GM19467 (cell line): ENCODE measurements around the gene MTO1.
A peak's percentile ranks its signal among the peaks of the same experiment; 100 is the strongest.
"Not testable (repeated sequence)": the region's sequence is repeated elsewhere in the genome, so short reads cannot be mapped to it uniquely, and the experiment has no call there.

Experiments used
- ATAC-seq: cut with Tn5 transposase; IDR thresholded peaks from one replicate; pipeline ENCODE4 v1.9.1; 2021; ENCODE audit warnings: mild to moderate bottlenecking, moderate library complexity; ENCODE audit not compliant: unreplicated experiment

Gene MTO1, protein sequence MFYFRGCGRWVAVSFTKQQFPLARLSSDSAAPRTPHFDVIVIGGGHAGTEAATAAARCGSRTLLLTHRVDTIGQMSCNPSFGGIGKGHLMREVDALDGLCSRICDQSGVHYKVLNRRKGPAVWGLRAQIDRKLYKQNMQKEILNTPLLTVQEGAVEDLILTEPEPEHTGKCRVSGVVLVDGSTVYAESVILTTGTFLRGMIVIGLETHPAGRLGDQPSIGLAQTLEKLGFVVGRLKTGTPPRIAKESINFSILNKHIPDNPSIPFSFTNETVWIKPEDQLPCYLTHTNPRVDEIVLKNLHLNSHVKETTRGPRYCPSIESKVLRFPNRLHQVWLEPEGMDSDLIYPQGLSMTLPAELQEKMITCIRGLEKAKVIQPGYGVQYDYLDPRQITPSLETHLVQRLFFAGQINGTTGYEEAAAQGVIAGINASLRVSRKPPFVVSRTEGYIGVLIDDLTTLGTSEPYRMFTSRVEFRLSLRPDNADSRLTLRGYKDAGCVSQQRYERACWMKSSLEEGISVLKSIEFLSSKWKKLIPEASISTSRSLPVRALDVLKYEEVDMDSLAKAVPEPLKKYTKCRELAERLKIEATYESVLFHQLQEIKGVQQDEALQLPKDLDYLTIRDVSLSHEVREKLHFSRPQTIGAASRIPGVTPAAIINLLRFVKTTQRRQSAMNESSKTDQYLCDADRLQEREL

DNA sequence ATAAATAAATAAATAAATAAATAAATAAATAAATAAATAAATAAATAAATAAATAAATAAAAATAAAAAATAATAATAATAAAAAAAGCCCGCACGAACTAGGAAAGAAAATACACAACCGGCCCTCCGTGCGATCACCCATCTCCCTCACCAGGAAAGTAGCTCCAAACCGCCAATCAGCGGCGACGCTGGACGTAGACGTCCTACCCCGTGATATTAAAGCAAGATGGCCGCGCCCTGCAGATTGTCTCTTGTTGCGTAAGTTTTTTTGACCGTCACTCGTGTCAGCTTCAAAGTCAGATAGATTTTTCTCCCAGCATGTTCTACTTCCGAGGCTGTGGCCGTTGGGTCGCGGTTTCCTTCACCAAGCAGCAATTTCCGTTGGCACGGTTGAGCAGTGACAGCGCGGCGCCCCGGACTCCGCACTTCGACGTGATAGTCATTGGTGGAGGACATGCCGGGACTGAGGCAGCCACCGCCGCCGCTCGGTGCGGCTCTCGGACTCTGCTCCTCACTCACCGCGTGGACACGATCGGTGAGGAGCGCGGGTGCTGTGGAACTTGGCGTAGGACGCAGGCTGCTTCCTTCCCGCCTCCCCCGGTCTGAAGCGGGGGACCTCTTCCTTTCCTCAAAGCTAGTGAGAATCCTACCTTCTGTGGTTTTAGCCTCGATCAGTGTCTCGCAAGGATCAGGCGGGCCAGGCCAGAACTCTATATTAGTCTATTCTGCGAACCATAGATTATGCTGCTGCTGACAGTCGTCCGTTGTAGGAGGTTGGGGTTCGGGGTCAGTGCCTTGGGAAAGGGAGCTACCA, at the start of gene MTO1:
Gene MTO1 (plus strand): TSS at position 201 of the 814 bp plus-strand sequence. CDS start 118 bp downstream, at position 319.
- peak; percentile 86 for ATAC-seq

DNA sequence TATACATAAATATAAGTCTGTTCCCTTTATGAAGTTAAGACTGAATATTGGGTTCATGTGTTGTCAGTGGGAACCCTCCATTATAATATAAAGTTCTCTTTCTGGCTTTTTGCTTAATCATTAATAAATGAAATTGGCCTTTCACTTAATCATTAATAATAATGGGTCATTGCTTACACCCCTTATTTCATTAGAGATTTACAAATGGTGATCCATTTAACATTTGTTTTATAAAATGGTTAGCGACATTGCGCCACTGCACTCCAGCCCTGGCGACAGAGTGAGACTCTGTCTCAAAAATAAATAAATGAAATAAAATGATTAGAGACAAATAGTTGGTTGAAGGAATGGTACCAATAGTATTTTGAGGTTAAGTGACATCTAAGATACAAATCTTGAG, 48.4 kb upstream of the MTO1 start:
- no peak for ATAC-seq

DNA sequence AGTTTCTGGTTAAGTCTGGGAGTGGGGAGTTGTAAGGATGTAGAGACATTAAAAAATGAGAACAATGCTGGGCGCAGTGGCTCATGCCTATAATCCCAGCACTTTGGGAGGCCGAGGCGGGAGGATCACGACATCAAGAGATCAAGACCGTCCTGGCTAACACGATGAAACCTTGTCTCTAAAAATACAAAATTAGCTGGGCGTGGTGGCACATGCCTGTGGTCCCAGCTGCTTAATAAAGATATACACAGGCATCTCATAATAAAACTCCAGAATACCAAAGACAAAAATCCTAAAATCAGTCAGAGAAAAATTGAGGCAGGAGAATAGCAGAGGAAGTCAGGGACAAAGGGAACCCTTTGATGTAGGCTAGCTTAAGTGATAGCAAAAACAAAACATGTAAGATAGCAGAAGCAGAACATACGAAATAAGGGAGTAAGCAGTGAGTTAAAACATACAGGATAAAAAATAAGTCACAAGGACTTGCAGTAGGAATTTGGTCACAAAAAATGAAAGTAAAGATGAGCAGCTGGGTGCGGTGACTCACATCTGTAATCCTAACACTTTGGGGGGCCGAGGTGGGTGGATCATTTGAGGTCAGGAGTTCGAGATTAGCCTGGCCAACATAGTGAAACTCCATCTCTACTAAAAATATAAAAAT, 43.3 kb upstream of the MTO1 start:
- ATAC-seq = no peak

DNA sequence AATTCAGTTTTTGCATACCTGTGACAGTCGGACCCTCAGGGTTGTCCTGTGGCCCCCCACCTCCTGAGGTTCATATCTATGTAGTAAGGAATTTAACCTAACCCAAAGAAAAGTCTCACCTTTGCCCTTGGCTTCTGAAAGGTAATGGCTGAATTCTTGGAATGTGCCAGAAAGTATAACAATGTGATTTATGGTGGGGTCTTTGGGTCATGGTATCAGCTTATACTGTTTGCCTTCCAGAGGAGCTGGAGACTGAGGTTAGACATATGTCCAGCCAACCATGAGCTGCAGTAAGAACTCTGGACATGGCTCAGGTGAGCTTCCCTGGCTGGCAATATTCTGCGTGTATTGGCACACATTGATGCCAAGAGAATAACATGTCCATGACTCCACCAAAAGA, 40.0 kb upstream of the MTO1 start:
- no peak for ATAC-seq

DNA sequence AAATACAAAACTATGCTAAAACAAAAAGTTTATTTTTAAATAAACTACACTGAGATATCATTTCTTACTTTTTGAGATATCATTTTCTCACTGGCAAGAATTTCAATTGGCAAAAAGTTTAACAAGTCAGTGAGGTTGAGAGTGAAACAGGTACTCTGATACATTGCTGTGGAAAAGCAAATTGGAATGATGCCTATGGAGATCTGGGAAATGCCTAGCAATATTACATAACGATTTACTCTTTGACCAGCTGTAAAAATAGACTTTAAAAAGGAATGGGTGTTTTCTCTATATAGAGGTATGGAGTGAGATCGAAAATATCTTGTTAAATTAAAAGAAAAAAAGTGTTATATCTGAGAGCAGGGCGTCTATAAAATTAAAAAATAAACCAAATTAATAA, 26.3 kb upstream of the MTO1 start:
- ATAC-seq = no peak

DNA sequence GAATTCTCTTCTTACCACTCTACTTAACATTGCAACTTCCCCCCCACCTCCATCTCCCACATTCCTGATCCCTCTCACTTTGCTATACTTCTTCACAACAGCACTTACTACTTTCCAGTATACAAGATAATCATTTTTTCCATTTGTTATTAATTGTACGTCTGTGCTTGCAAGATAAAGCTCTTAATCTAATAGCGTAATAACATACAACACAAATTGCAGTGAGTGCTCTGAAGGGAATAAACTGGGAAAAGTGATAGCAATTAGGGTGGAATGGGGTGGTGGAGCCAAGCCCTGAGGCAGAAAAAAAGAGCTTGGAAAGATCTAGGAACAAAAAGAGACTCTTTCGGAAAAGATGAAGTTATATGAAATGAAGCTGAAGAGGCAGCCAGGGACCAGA, 18.0 kb upstream of the MTO1 start:
- no peak for ATAC-seq

DNA sequence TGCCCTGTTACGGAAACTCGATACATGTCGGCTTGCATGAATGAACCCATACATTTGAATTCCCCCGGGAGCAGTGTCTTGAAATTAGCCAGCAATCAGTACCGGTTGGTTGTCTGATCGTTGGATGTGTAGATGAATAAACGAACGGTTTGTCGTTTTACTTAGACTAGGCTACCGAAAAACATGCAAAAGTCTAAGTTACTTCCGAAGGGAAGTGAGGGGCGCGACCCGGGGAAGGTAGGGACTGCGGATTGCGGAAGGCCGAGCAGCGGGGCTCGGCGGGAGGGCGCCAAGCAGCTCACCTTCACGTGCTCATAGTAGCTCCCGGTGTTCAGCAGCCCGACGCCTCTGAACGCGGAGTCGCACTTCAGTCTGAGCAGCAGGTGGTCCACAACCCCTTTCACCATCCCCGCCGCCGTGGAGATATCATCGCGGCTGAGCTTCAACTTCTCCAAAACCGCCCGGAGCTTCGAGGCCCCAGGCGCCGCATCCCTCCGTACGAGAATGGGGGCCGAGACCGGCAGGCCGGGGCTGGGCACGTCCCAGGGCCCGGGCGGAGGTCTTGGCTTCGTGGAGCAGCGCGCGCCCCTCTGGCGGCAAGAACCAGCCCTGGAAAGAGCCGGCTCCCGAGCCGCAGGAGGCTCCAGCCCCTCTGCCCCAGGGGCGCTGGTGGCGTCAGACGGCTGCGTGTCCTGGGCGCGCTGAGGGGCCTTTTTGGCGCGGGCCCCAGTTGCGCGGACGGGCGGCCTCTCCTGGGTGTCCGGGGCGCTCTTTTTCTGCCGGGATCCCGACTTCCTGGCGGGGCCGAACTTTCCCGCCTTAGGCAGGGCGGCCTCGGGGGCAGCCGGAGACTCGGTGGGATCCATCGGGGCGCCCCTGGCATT, 10.1 kb upstream of the MTO1 start:
- peak; percentile 62 for ATAC-seq

DNA sequence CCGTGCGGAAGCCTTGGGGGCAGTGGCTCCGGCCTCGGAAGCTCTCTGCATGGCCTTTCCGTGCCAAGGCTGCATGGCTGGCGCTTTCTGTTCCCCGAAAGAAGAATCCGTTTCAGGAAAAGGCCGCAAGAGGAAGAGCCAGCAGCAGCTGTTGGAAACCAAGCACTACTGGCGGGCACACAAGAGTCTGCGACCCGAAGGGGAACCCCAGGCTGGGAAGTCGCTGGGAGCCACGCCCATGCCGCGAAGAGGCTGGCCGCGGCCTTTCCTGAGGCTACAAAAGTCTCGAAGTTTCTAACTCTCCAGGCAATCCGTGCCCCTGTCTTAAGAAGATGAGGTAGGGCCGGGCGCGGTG, 9.5 kb upstream of the MTO1 start, which contains the start of gene CGAS:
Gene CGAS (minus strand): TSS at position 191 of the 355 bp plus-strand sequence. CDS start 116 bp downstream, at position 75.
- ATAC-seq = peak; percentile 66

DNA sequence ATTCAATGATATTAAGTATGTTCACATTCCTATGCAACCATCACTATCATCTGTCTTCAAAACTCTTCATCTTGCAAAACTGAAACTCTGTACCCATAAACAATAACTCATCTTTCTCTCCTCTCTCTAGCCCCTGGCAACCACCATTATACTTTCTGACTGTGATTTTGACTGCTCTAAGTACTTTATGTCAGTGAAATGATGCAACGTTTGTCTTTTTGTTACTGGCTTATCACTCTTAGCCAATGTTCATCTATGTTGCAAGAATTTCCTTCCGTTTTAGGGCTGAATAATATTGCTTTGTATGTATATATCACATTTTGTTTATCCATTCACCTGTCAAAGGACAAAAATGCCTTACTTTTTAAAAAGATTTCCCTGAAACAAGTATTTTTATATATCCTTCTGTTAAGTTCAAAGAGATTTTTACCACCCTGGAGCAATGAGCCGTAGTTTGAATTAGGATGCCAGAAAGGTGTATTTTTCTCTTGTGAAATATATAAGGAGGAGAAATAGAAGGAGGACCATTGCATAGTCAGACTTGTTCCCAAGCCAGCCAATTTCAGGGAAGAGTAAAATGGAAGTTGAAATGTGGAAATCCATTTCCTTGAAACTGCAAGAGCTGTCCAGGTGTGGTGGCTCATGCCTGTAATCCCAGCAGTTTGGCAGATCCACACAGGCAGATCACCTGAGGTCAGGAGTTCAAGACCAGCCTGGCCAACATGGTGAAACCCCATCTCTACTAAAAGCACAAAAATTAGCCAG, 5.5 kb upstream of the MTO1 start:
- no peak for ATAC-seq

DNA sequence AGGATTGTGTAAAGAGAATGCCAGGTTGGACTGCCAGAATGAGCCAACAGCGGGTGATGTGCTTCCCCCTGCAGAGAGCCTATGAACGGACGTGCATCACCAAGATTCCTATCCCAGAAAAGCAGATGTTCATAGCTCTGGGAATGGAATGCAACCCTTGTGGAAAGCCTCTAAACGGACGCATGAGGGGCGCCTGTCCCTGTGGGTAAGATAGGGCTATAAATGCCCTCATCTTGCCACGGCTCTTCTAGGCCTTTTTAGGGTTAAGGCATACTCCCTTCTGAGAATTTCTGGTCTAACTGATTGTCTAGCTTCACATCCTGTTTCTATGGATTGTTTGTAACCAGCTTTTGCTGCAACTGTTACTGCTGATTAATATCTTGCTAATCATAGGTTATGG, 2.1 kb upstream of the MTO1 start:
- not testable (repeated sequence) for ATAC-seq

DNA sequence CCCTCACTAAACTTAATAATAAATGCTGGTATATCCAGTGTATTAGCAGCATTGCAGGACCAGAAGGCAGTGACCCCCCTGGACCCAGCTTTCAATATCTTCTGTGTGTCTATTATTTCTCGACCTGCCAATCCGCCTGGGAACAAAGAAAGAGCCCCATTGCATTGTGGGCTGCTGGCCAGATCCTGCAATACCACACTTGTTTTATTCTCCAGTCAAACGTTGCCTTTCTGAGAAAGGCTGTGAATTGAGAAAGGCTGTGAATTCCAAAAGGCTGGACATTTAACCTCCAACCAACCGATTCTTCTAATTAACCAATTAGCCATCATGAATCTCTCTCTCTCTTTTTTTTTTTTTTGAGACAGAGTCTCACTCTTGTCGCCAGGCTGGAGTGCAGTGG, 1.5 kb upstream of the MTO1 start:
- ATAC-seq = no peak

DNA sequence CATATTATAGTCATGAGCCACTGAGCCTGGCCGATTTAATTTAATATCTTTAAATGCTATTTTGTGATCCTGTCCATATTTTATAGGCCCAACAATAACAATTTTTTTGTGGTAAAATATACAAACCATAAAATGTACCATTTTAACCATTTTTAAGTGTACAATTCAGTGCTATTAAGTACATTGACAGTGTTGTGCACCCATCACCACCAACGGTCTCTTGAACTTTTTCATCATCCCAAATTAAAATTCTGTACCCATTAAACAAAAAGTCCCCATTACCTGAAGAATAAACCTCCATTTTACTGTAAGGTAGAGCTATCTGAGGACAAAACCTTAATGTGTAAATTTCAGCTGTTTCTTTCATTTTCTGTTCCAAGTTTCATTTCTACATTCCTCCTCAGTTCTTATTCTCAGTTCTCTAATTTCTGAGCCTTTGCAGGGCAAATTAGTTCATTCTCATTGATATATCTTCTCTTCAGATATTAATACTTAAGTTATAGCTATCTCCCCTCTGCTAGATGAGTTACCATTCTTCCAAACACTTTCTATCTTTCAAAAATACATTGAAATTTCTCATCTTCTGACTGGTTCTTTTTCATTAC, 10.3 kb downstream of the MTO1 start:
- peak; percentile 94 for ATAC-seq

DNA sequence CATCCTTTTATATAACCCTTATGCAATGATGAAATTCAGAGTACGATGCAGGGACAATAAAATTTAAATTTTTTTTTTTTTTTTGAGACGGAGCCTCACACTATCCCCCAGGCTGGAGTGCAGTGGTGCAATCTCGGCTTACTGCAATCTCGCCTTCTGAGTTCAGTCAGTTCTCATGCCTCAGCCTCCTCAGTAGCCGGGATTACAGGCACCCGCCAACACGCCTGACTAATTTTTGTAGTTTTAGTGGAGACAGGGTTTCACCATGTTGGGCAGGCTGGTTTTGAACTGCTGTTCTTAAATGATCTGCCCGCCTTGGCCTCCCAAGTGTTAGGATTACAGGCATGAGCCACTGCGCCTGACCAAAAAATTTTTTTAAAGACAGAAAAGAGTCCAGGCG, 15.2 kb downstream of the MTO1 start:
- ATAC-seq = no peak

DNA sequence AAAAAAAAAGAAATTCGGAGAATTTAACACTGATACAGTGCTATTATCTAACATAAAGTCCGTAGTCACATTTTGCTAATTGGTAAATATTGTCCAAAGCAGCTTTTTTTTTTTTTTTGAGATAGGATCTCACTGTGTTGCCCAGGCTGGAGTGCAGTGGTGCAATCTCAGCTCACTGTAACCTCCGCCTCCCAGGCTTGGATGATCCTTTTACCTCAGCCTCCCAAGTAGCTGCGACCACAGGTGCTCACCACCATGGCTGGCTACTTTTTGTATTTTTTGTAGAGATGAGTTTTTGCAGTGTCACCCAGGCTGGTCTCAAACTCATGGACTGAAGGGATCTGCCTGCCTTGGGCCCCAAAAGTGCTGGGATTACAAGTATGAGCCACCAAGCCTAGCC, 15.9 kb downstream of the MTO1 start:
- ATAC-seq = no peak

DNA sequence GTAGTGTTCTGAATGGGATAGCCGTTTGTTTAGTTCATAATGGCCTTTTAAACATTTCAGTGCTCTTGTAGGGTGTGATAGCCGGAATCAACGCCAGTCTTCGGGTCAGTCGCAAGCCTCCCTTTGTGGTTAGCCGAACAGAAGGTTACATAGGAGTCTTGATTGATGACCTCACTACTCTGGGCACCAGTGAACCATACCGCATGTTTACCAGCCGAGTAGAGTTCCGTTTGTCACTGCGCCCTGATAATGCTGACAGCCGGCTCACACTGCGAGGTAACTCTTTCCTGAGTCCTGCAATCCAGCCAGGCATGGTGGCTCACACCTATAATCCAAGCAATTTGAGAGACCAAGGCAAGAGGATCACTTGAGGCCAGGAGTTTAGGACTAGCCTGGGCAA, 20.4 kb downstream of the MTO1 start:
- ATAC-seq = no peak

DNA sequence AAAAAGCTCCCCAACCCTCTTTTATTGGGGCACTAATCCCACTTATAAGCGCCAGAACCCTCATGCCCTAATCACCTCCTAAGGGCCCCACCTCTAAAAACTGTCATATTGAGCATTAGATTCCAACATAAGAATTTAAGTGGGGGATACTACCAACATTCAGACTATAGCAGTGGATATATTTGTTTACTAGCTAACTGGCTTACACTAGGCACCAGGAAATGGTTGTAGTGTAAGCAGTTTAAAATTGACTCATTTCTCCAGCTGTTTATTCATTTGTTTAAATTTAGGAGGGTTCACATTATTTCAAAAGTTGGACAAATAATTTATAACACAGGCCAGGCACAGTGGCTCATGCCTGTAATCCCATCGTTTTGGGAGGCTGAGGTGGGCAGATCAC, 22.9 kb downstream of the MTO1 start:
- no peak for ATAC-seq

DNA sequence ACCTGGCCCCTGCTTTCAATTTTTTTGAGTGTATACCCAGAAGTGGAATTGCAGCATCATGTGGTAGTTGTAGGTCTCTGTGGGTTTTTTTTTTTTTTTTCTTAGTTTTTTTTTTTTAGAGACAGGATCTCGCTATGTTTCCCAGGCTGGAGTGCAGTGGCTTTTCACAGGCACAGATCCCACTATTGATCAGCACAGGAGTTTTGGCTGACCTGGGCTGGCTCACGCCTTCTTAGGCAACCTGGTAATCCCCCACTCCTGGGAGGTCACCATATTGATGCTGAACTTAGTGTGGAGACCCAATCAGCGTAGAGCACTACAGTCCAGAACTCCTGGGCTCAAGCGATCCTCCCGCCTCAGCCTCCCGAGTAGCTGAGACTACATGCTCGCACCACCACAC, 25.9 kb downstream of the MTO1 start:
- ATAC-seq = no peak

DNA sequence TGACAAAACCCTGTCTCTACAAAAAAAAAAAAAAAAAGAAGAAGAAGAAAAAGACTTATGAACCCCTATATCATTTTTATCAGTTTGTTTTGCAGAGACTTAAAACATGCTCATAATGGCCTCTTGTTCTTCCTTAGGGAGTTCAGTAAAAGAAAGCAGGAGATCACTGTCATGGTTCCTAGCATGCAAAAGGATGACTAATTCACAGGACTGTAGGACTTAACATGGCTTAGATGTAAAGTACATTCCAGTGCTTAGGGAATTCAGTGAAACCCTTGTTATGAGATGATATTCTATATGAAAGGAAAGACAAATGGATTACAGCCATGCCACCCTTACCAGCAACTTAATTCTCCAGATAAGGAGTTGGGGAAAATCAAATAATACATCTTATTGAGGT, 29.8 kb downstream of the MTO1 start:
- no peak for ATAC-seq

DNA sequence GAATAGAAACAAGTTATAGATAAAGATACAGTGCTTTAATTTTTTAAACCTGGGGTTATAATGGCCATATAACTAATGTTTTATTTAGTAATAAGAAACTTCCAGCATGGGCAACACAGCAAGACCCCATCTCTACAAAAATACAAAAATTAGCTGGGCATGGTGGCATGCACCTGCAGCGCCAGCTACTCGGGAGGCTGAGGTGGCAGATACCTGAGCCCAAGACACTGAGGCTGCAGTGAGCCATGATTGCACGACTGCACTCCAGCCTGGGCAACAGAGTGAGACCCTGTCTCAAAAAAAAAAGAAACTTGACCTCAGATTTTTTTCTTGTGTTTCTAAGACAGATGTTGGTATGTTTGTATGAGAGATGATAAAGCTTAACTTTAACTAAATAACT, 36.4 kb downstream of the MTO1 start:
- ATAC-seq = no peak
